BLaER1 (cell line): ENCODE data around the gene NUB1.

ENCODE experiments used
- H3K27ac ChIP-seq: shearing (Covaris generic); formaldehyde crosslinking; 2 replicates; pipeline ENCODE4 v1.8.1; 2022
- H3K27me3 ChIP-seq: shearing (Covaris generic); formaldehyde crosslinking; 2 replicates; pipeline ENCODE4 v1.8.1; 2022
- H3K36me3 ChIP-seq: shearing (Covaris generic); formaldehyde crosslinking; 2 replicates; pipeline ENCODE4 v1.8.1; 2022
- H3K4me1 ChIP-seq: shearing (Covaris generic); formaldehyde crosslinking; 2 replicates; pipeline ENCODE4 v1.8.1; 2022
- H3K4me2 ChIP-seq: shearing (Covaris generic); formaldehyde crosslinking; 2 replicates; pipeline ENCODE4 v1.8.1; 2022
- H3K4me3 ChIP-seq: shearing (Covaris generic); formaldehyde crosslinking; 2 replicates; pipeline ENCODE4 v1.8.1; 2022
- H3K9ac ChIP-seq: shearing (Covaris generic); formaldehyde crosslinking; 2 replicates; pipeline ENCODE4 v1.8.1; 2022
- H3K9me3 ChIP-seq: shearing (Covaris generic); formaldehyde crosslinking; 2 replicates; pipeline ENCODE4 v1.8.1; 2022
- H4K20me1 ChIP-seq: shearing (Covaris generic); formaldehyde crosslinking; 2 replicates; pipeline ENCODE4 v1.8.1; 2022
- Cebpa-rat ChIP-seq: shearing (Covaris generic); IDR thresholded peaks from 2 replicates; pipeline ENCODE4 v1.8.1; 2022

NUB1 gene

DNA sequence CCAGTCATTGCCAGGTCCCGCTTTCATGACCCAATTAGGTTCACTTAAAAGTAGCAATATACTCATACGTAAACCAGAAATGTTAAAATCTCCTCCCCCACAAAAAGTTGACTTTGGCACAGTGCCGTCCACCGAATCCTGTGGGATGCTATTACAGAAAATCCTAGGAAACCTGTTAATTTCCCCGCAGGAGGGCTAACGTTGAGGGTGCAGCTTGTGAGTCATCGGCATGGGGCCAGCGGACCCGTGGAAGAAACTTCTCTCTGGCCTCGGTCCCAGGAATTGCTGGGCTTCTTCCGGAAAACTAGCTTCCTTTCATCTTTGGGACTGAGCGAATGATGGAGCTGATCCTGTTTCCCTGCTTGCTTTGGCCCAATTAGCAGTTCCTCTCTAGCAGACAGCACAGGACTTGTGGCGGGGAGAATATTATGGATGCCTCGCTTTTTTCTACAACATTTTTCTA is 84.9 kb downstream of the NUB1 start:
- no peak overlapping the region for H3K4me3 ChIP-seq
- no peak for TF ChIP-seq Cebpa-rat
- H3K27me3 ChIP-seq, result no peaks in the 10 kb centered on the region
- no peaks in the 10 kb centered on the region for H3K36me3 ChIP-seq
- H3K4me1 ChIP-seq, result peaks cover 30% of the 10 kb centered on the region
- H3K4me2 ChIP-seq, result no peak overlapping the region
- no peak overlapping the region for H3K9ac ChIP-seq
- H4K20me1 ChIP-seq, result no peaks in the 10 kb centered on the region
- peaks cover 21% of the 10 kb centered on the region for H3K9me3 ChIP-seq
- no peak overlapping the region for H3K27ac ChIP-seq

GRCh38 chr7:151426904-151427704 is 85.5 kb downstream of the NUB1 start:
- no peak for TF ChIP-seq Cebpa-rat
- Histone ChIP-seq H3K27me3 (no peaks in the 10 kb centered on the region), H3K36me3 (no peaks in the 10 kb centered on the region), H4K20me1 (no peaks in the 10 kb centered on the region), H3K4me2 (no peak overlapping the region), H3K4me1 (peaks cover 30% of the 10 kb centered on the region), H3K4me3 (no peak overlapping the region), H3K27ac (no peak overlapping the region), H3K9me3 (peaks cover 14% of the 10 kb centered on the region), H3K9ac (no peak overlapping the region)

- no peak for TF ChIP-seq Cebpa-rat
- Histone ChIP-seq H3K4me2 (peak overlapping the region; percentile 69), H3K4me1 (peaks cover 38% of the 10 kb centered on the region), H3K36me3 (no peaks in the 10 kb centered on the region), H3K27ac (no peak overlapping the region), H3K9me3 (peaks cover 7% of the 10 kb centered on the region; the same call in 1 of the 2 replicates), H3K27me3 (no peaks in the 10 kb centered on the region), H3K9ac (no peak overlapping the region), H3K4me3 (no peak overlapping the region), H4K20me1 (no peaks in the 10 kb centered on the region)
Observed at GRCh38 chr7:151427705-151428377, 86.2 kb downstream of the NUB1 start.
